ENCODE data around the gene KLHL30. TPM values are rescaled to one million over a fixed set of nuclear protein-coding genes. Genes with fewer than 3 reads are reported as not detected.
A peak's percentile ranks its signal among the peaks of the same experiment; 100 is the strongest.
"Not testable (repeated sequence)": the region's sequence is repeated elsewhere in the genome, so short reads cannot be mapped to it uniquely, and the experiment has no call there.

KLHL30 gene
- total RNA-seq, 2 donors from 2014 or later, result 0.23 to 1.9 TPM

DNA sequence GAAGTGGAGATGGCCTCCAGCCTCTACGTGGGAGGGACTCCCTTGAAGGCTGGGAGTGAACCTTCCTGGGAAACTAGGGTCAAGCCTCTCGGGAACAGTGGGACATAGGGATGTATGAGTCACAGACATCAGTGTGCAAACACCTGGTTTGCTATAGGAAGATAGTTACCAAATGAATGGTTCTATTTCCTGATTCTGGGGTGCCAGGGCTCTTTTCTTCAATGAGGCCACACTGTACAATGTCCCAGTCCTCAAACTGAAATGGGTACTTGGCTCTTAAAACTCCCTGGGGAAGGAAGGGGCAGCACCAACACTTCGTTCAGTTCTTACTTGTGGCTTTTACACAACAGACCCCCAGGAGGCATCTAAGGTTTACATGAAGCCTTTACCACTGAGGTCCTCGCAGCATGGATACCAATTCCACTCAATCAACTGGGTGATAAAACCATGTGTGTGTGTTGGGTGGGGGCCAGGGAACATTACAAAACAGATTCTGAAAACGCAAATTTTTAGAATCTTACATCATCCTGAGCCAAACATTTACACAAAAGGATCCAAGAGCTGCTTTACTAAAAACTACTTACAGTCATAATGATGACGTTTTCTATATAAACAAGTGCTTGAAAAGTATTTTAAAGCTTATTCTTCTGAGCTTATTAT, 30.7 kb downstream of the KLHL30 start:
- no peak for DNase-seq (ENCODE audit: low spot score)
- Histone ChIP-seq H3K36me3 (no peaks in the 10 kb centered on the region), H3K4me1 (replicated peaks) (no peaks in the 10 kb centered on the region), H3K9me3 (no peaks in the 10 kb centered on the region), H3K27me3 (replicated peaks; ENCODE audit: insufficient read depth) (no peaks in the 10 kb centered on the region), H3K27ac (peak overlapping the region in 1 of 2 donors; percentile 2), H3K4me3 (no peak overlapping the region)
- intact Hi-C loops (cut with DNase I), result loop anchor here (10.0 kb wide), 1 partner anchor 314 kb away; the partner anchor contains the start of gene RAMP1
- no peak for TF ChIP-seq POLR2AphosphoS5 (IDR thresholded peaks at IDR 0.05)
- TF ChIP-seq, protein P1, sequence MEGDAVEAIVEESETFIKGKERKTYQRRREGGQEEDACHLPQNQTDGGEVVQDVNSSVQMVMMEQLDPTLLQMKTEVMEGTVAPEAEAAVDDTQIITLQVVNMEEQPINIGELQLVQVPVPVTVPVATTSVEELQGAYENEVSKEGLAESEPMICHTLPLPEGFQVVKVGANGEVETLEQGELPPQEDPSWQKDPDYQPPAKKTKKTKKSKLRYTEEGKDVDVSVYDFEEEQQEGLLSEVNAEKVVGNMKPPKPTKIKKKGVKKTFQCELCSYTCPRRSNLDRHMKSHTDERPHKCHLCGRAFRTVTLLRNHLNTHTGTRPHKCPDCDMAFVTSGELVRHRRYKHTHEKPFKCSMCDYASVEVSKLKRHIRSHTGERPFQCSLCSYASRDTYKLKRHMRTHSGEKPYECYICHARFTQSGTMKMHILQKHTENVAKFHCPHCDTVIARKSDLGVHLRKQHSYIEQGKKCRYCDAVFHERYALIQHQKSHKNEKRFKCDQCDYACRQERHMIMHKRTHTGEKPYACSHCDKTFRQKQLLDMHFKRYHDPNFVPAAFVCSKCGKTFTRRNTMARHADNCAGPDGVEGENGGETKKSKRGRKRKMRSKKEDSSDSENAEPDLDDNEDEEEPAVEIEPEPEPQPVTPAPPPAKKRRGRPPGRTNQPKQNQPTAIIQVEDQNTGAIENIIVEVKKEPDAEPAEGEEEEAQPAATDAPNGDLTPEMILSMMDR (IDR thresholded peaks at IDR 0.05), result no peak
- TF ChIP-seq POLR2A (IDR thresholded peaks at IDR 0.05), result no peak
- 57% methylated on average over 6 of the region's 6 CpGs for WGBS

DNA sequence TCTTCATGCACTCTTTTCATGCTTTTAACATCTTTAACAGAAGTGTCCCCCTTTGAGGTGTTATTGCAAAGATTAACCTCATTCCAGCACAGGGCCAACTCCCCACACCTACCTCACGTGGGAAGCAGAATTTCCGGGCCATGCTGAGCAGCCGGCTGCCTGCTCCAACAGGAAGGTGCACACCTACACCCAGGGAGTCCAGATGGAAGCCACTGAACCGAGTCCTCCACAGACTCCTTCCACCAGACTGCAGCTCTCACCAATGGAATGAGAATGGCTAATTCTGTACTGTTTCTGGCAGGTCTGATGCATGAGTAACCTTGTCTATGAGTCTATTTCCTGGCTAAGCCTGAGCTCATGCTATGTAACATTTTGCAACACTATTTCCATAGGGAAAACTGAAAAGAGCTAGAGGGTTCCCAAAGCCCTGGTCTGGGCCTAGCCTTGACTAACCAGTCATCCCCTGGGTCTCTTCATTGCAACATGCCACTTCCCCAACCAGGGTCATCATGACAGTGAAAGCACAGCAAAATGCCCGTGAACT, 31.3 kb downstream of the KLHL30 start:
- Histone ChIP-seq H3K4me1 (replicated peaks) (no peaks in the 10 kb centered on the region), H3K27me3 (replicated peaks; ENCODE audit: insufficient read depth) (no peaks in the 10 kb centered on the region), H3K36me3 (no peaks in the 10 kb centered on the region), H3K9me3 (no peaks in the 10 kb centered on the region), H3K4me3 (no peak overlapping the region), H3K27ac (no peak overlapping the region)
- WGBS, result 56% methylated on average over 5 of the region's 5 CpGs
- DNase-seq (ENCODE audit: low spot score), result no peak
- intact Hi-C loops (cut with DNase I), result loop anchor here (10.0 kb wide), 1 partner anchor 315 kb away; the partner anchor contains the start of gene RAMP1
- TF ChIP-seq, protein P1 (IDR thresholded peaks at IDR 0.05), result no peak
- TF ChIP-seq POLR2A (IDR thresholded peaks at IDR 0.05) (no peak), POLR2AphosphoS5 (IDR thresholded peaks at IDR 0.05) (no peak)

DNA sequence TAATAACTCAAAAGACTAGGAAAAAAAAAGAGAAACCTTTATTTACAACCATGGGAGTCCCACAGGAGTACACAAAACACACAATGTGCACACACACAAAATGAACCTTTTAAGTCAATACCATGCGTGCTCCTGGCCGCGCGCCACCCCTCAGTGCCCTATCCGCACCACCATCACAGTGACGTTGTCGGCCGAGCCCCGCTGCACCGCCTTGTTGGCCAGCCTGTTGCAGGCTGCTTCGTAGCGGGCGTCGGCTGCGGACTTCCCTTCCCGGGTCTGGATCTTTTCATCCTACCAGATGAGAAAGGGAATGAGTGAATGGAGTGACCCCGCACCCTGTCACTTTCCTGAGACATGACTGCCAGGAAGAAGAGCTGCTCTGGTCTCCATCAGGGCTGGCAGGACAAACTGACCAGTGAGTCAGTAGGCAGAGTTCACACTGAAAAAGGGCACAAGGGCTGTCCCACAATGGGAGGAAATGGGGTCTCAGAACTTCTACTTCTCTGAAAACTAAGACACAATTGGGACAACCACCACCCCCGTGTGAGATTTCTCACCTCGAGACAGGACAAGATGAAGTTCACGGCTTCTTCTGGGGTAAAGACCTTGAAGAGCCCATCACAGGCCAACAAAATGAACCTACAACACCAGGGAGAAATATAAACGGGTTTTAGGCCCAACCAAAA, 32.1 kb downstream of the KLHL30 start:
- H3K4me3 ChIP-seq, result no peak overlapping the region
- no peaks in the 10 kb centered on the region for H3K9me3 ChIP-seq
- DNase-seq (ENCODE audit: low spot score), result peak; percentile 49
- WGBS, result 72% methylated on average over 21 of the region's 21 CpGs
- intact Hi-C loops (cut with DNase I), result no loop called here
- no peaks in the 10 kb centered on the region for H3K27me3 ChIP-seq (replicated peaks; ENCODE audit: insufficient read depth)
- TF ChIP-seq, protein P1 (IDR thresholded peaks at IDR 0.05), result no peak
- TF ChIP-seq POLR2A (IDR thresholded peaks at IDR 0.05) (no peak), POLR2AphosphoS5 (IDR thresholded peaks at IDR 0.05) (peak; percentile 39)
- H3K27ac ChIP-seq, result no peak overlapping the region
- H3K4me1 ChIP-seq (replicated peaks), result no peaks in the 10 kb centered on the region
- H3K36me3 ChIP-seq, result no peaks in the 10 kb centered on the region

DNA sequence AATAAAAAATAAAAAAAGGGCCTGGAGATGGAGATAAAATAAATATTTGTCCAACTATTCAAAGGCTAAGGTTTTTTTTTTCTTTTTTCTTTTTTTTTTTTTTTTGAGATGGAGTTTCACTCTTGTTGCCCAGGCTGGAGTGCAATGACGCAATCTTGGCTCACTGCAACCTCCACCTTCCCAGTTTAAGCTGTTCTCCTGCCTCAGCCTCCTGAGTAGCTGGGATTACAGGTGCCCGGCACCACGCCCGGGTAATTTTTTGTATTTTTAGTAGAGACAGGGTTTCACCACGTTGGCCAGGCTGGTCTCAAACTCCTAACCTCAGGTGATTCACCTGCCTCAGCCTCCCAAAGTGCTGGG, 32.6 kb downstream of the KLHL30 start:
- DNase-seq (ENCODE audit: low spot score); intact Hi-C loops (cut with DNase I); H3K4me3 ChIP-seq; H3K36me3 ChIP-seq; H3K9me3 ChIP-seq; H3K27ac ChIP-seq; H3K4me1 ChIP-seq (replicated peaks); H3K27me3 ChIP-seq (replicated peaks; ENCODE audit: insufficient read depth): not testable (repeated sequence)
- 90% methylated on average over 5 of the region's 5 CpGs for WGBS

DNA sequence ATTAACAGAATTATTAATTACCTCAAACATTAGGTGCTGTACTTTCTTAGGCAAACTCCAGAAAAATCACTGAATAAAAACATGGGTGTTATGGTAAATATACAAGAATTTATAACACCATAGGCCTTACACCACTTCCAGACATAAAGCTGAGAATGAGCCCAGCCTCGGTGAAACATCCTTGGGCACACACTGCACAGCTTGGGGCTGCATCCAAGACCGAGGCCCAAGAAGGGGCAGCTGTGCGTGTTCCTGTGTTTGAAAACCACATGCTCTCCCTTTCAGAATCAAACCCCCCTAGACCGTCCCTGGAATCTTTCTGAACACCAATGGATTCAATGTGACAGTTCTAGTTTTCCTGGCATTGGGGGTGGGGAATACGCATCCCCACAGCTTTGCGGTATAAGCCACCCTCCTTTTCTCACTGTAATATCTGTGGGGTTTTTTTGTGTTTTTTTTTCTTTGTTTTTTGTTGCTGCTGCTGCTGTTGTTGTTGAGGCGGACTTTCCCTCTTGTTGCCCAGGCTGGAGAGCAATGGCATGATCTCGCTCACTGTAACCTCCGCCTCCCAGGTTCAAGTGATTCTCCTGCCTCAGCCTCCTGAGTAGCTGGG, 33.2 kb downstream of the KLHL30 start:
- 93% methylated on average over 9 of the region's 9 CpGs for whole genome bisulfite sequencing
- intact Hi-C loops (cut with DNase I), result no loop called here

More for the DNA sequence above, 33.2 kb downstream of the KLHL30 start:
- no peak for DNase-seq (ENCODE audit: low spot score)
- H3K4me3 ChIP-seq, result no peak overlapping the region
- no peaks in the 10 kb centered on the region for H3K36me3 ChIP-seq
- no peaks in the 10 kb centered on the region for H3K27me3 ChIP-seq (replicated peaks; ENCODE audit: insufficient read depth)
- H3K27ac ChIP-seq, result no peak overlapping the region
- no peaks in the 10 kb centered on the region for H3K9me3 ChIP-seq
- H3K4me1 ChIP-seq (replicated peaks), result no peaks in the 10 kb centered on the region
- no peak for TF ChIP-seq POLR2AphosphoS5 (IDR thresholded peaks at IDR 0.05)
